IgD-negative memory B cell (primary cell): Measurements from ENCODE around the gene MAP1A. TPM values are rescaled to one million over a fixed set of nuclear protein-coding genes. Genes with fewer than 3 reads are reported as not detected.

ENCODE experiments used
- polyA plus RNA-seq: library from polyadenylated mRNA; unstranded; fragments of 300-500 nt; fragmentation: Illumina TruSeq; gene quantifications from one replicate; pipeline ENCODE4 v1.2.3, GENCODE V29; 2021

The MAP1A gene
- polyA plus RNA-seq, 1 donor from 2014 or later, result not detected

Other genes with a start within 250 kb of the MAP1A start
- gene TGM7, start 215.4 kb upstream of the MAP1A start, polyA plus RNA-seq, result not detected
- 2.8 TPM for gene LCMT2, start 187.0 kb upstream of the MAP1A start, polyA plus RNA-seq
- 8.2 TPM for gene ZSCAN29, start 146.6 kb upstream of the MAP1A start, polyA plus RNA-seq
- gene TUBGCP4, start 146.5 kb upstream of the MAP1A start, polyA plus RNA-seq, result 19.8 TPM
- gene TP53BP1, start 24.5 kb upstream of the MAP1A start, polyA plus RNA-seq, result 10.7 TPM
- 12.9 TPM for gene PPIP5K1, start 72.6 kb downstream of the MAP1A start, polyA plus RNA-seq
- gene CKMT1B, start 76.4 kb downstream of the MAP1A start, polyA plus RNA-seq, result not detected
- not detected for gene STRC, start 101.2 kb downstream of the MAP1A start, polyA plus RNA-seq
- 3.2 TPM for gene CATSPER2, start 131.2 kb downstream of the MAP1A start, polyA plus RNA-seq
- gene CKMT1A, start 176.3 kb downstream of the MAP1A start, polyA plus RNA-seq, result not detected
- 248 TPM for gene PDIA3, start 228.8 kb downstream of the MAP1A start, polyA plus RNA-seq